ENCODE measurements around the gene EYA3.

The EYA3 gene

DNA sequence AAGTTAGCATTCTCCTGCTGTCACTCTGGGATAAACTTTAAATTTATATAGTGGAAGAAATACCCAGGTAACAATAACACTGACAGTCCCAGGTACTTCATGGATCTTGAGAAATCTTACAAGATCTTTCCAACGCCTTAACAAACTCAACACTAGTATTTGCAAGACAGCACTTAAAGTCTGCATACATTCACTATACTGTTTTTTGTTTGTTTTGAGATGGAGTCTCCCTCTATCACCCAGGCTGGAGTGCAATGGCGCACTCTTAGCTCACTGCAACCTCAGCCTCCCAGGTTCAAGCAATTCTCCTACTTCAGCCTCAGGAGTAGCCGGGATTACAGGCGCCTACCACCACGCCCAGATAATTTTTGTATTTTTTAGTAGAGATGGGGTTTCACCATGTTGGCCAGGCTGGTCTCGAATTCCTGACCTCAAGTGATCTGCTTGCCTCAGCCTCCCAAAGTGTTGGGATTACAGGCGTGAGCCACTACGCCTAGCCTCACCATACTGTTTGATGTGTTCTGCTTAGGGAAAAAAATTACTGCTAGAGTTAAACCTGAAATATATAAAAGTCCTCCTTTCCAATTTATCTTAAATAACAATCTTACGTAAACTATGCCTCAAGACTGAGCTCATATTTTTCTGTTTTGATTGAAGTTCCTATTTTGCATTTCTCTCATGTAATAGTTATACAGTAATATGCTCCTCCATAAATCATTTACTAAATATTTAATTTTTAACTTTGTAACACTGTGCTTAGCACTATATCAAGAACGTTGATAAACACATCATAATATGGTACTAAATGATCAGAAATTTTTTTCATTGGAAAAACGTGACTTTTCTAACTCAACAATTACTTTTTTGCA lies 17.5 kb downstream of the EYA3 start:
- no peak for DNase-seq

GRCh38 chr1:28067523-28068090 lies 20.8 kb downstream of the EYA3 start:
- DNase-seq: no peak

DNA sequence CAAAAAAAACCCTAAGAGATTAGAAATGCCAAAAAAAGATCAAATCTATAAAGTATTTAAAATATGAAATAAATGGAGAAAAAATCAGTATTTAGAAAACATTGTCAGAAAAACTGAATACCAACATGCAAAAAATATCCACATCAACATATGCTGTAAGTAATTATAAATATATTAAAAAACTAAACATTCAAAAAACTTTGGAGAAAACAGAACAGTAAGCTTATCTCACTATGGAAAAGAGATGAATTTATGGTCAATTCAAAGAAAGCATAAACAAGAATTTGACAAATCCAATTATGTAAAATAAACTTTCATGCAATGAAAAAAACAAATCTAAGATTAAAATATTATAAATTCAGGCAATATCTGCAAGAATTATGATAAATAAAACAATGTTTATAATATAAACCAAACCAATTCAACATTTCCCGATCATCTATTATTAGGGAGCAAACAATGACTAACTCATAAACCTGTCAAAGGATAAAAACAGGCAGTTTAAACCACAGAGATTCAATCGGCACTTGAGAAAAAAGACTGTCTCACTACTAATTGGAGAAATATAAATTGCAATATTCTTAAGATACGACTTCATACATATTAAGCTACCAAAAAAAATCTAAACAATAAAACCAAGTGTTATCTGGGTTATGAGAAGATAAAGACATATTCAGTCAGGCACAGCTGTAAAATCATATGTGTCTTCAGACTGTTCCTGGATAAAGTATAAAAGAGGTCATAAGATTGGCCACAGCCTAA lies 21.8 kb downstream of the EYA3 start:
- no peak for DNase-seq

DNA sequence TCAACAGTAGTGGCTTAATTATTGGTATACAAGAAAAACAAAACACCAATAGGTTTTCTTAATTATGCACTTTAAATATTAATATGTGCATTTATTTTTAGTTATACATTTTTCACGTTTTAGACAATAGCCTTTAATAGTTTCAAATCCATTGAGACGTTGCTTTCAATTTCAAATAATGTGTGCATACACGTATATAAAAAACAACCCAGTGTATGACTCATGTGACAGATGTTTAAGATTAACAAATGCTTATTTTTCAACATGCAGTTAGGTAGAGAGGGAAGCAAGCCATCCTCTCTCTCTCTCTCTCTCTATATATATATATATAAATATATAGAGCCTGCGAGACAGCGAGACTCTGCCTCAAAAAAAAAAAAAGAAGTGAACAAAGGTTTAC lies 24.3 kb downstream of the EYA3 start:
- no peak for DNase-seq

- DNase-seq: peak in 1 of 2 experiments; percentile 44
Observed at GRCh38 chr1:28062806-28063205, 25.6 kb downstream of the EYA3 start.

DNA sequence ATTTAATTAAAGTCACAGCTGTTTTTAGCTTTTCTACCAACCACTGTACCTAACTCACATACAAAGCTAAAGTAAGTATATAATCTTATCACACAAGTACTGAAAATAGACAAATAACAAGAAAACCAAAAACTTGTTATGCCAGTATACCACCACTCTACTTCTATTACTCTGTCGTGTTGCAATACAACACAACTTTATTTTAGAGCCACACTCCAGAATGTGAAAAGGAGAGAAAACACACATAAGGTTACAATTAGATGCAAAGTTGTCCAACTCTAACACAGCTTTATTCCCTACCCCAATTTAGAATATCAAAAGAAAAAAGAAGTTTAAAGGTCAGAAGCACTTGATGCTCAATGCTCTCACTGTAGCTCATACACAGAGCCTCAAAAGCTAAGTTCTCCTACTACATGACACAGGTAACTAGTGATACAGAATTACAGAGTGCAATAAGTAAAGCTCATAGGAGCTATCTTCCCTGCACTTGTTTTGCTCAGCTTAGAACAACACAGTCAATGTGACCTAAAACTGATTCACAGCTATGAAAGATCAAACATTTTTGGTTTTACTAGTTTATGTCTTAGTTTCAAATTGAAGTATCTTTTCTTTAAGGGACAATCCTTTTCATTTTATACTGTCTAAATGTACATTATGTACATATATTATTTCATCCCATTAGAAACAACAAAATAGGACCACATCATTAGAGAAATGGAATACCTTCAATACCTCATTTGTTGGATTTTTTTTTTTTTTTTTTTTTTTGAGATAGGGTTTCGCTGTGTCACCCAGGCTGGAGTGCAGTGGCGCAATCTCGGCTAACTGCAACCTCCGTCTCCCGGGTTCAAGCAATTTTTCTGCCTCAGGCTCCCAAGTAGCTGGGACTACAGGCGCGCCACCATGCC lies 29.2 kb downstream of the EYA3 start:
- no peak for DNase-seq

DNA sequence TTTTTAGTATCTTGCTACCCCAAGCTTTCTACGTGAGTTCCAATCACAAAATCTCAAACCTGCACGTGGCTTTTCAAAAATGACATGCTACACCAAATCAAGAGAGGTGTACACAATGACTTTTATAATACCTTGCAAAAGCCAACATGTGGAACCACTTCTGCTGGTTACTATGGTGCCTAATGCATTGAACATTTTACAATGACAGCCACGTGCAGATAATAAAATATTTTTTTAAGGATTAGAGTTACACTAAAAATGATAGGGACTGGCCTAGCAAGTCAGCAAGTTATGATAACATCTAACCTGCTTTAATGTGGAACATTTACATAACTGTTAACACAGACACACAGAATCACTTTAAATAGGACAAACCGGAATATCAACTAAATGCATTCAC lies 30.2 kb downstream of the EYA3 start:
- no peak for DNase-seq

GRCh38 chr1:28056129-28056925 lies 32.1 kb downstream of the EYA3 start:
- DNase-seq: peak; percentile 70 to 73

- no peak for DNase-seq
Observed at GRCh38 chr1:28050776-28051175, 37.6 kb downstream of the EYA3 start.

- DNase-seq: no peak
Observed at GRCh38 chr1:28046716-28047115, 41.7 kb downstream of the EYA3 start.

- DNase-seq: no peak
Observed at GRCh38 chr1:28045777-28046176, 42.6 kb downstream of the EYA3 start.

- no peak for DNase-seq
Observed at GRCh38 chr1:28044399-28044798, 44.0 kb downstream of the EYA3 start.

GRCh38 chr1:28039341-28039740 lies 49.1 kb downstream of the EYA3 start:
- DNase-seq: no peak

DNA sequence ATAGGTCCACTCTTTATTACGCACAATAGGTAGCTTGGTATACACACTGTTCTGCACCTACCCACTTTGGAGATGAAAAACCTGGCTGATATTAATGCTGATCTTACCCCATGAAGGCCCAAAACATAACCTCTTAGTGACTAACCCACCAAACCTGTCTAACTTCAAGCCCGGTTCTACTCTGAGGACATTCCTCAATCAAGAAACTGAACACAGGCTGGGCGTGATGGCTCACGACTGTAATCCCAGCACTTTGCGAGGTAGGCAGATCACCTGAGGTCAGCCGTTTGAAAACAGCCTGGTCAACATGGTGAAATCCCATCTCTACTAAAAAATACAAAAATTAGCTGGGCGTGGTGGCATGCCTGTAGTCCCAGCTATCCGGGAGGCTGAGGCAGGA lies 50.5 kb downstream of the EYA3 start:
- DNase-seq: no peak

GRCh38 chr1:28037206-28037605 lies 51.2 kb downstream of the EYA3 start:
- DNase-seq: no peak

DNA sequence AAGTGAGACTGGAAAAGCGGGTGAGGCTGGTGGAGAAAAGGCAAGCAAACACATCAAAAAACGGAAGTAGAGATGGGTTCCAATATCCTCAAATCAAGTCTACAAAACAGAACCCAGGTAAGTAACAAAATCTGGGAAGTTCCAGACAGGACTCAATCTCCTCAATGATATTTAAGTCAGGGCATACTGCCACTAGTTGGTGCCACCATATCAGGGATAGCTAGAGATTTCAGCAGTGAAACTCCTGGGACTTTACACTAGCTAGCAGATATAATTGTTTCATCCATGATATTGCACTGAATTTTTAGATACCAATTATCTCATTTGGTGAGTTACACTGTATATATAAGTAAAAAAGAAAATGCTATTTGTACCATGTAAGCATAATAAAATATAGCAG lies 52.0 kb downstream of the EYA3 start:
- DNase-seq: no peak

DNA sequence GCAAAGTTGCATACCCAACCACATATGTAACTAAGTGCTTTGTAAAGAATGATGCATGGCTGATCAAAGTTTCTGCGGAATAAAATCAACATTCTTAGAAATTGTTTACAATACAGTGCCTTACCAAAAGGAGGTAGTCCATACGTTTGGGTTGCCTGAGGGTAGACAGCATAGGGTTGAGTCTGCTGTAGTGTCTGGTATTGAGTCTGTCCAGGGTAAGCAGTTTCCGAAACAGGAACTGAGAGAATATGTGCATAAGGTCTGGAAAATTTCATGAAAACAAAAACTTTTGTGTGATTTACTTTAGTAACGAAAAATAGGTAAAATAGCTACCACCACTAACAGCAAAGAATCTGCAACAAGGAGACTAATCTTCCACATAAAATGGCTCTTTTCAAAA lies 53.0 kb downstream of the EYA3 start:
- no peak for DNase-seq

GRCh38 chr1:28032281-28032680 lies 56.1 kb downstream of the EYA3 start:
- DNase-seq: no peak

DNA sequence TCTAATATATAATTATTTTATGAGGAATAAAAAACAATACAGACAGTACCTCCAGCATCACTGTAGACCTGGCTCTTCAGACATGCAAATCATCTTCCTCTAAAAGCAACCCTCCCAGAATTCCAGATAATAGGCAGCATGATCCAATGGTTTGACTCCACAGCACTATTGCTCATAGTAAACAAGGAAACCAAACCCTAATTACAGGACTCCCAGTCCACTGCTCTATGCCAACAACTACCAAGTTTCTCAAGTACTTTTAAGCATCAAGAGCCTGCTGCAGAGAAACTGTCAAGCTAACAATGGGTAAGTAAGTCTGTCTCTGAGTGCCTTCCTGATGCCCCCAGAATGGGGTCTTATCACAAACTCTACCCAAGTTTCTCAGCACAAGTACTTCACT lies 57.2 kb downstream of the EYA3 start:
- no peak for DNase-seq

DNA sequence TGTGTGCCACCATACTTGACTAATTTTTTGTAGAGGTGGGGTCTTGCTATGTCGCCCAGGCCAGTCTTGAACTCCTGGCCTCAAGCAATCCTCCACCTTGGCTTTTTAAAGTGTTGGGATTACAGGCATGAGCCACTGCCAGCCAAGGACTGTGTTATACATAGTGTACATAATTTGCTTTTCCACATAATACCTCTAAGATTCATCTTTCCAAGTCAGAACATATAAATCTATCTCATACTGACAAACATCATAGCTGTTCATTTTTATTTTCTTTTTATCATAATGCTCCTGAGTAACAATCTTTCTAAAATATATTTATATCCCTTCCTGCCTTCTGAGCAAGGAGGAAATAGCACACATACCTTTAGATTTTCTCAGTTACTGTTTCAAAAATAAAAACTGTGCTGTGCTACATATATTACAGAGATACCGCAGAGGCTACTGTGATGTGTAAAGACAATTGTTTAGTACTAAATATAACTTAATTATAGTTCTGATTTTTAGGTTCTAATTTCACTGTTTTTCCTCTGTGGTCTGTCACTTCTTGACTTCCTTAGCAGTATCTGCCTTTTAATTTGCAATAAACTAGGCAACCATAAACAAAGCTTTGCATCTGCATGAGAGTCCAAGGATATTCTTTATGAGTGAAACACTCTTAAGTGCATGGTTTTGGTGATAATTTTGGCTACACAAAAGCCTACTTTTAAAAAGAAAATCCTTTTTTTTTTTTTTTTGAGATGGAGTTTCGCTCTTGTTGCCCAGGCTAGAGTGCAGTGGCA lies 59.3 kb downstream of the EYA3 start:
- no peak for DNase-seq

DNA sequence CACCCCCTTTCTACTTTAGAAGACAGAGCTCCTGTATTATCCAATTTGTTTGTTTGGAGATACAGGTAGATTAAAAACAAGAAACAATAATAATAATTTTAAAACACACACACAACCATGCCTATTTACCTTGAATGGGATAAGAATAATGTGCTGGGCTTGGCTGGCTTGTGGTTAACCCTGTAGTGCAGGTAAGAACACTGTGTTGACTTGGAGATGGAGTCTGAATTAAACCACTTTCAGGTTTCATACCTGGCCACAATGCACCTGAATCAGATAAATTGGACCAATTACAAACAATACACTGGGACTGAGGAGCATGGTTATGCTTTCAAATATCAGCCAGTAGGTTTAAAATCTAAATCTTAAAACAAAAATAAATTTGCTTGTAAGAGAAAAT lies 60.8 kb downstream of the EYA3 start:
- DNase-seq: no peak

All from activated T-cell treated with anti-CD3 and anti-CD28 coated beads, Interleukin-2, amount 50 U/mL, for 48 hours (primary cell).